Natural killer cell (primary cell): ENCODE data around the gene CAPN5. TPM values are rescaled to one million over a fixed set of nuclear protein-coding genes. Genes with fewer than 3 reads are reported as not detected.

Source experiments
- ATAC-seq, 3 donors: fragments of 150-1000 bp in 2 of 3; fragments of 200-7000 bp in 1 of 3; cut with Tn5 transposase; 1 replicate in 1 of 3; 2 replicates in 2 of 3; pipeline ENCODE4 v1.10.0; 2021; ENCODE audit warnings: mild to moderate bottlenecking in 2 of 3, moderate library complexity in 2 of 3
- DNase-seq, 2 donors: peaks; one replicate each; pipeline versions ENCODE4 v3.0.0 to v3.0.0-alpha.2; 2013 to 2021; ENCODE audit warnings: mixed read lengths in 1 of 2
- H3K27ac ChIP-seq: one replicate; pipeline ENCODE4 v1.5.1; 2013; ENCODE audit warnings: mild to moderate bottlenecking, low read length
- H3K27me3 ChIP-seq: one replicate; pipeline ENCODE4 v1.6.1; 2013; ENCODE audit warnings: low read length; ENCODE audit not compliant: control insufficient read depth, insufficient read depth
- H3K36me3 ChIP-seq: one replicate; pipeline ENCODE4 v1.6.1; 2013; ENCODE audit warnings: low read length; ENCODE audit not compliant: control insufficient read depth, insufficient read depth
- H3K4me1 ChIP-seq: one replicate; pipeline ENCODE4 v1.6.1; 2013; ENCODE audit warnings: low read length; ENCODE audit not compliant: control insufficient read depth, insufficient read depth
- H3K4me3 ChIP-seq: one replicate; pipeline ENCODE4 v1.5.1; 2013; ENCODE audit warnings: low read length
- H3K9me3 ChIP-seq: one replicate; pipeline ENCODE4 v1.6.1; 2013; ENCODE audit warnings: low read length; ENCODE audit not compliant: control insufficient read depth, insufficient read depth
- H3K27ac Mint-ChIP-seq, 2 donors: one replicate each; pipeline ENCODE4 v1.8.0; 2022; ENCODE audit warnings: mild to moderate bottlenecking in 2 of 2, mixed read lengths in 2 of 2, moderate library complexity in 1 of 2
- H3K27me3 Mint-ChIP-seq, 2 donors: one replicate each; pipeline ENCODE4 v1.8.0; 2022; ENCODE audit warnings: low read depth in 2 of 2, mixed read lengths in 2 of 2
- H3K36me3 Mint-ChIP-seq: one replicate; pipeline ENCODE4 v1.8.0; 2022; ENCODE audit warnings: mixed read lengths
- H3K4me1 Mint-ChIP-seq, 2 donors: one replicate each; pipeline ENCODE4 v1.8.0; 2022; ENCODE audit warnings: mixed read lengths in 2 of 2
- H3K4me3 Mint-ChIP-seq: one replicate; pipeline ENCODE4 v1.8.0; 2022; ENCODE audit warnings: mild to moderate bottlenecking, moderate library complexity, mixed read lengths
- H3K9me3 Mint-ChIP-seq, 2 donors: one replicate each; pipeline ENCODE4 v1.8.0; 2022; ENCODE audit warnings: mixed read lengths in 2 of 2
- CTCF ChIP-seq: fragments of 200-600 bp; IDR thresholded peaks from one replicate; pipeline ENCODE4 v1.8.0; 2022; ENCODE audit warnings: antibody characterized with exemption
- WGBS: methylation state at CpG from one replicate; pipeline ENCODE4 v1.1.7; 2013; ENCODE audit warnings: missing lambda C conversion rate; ENCODE audit not compliant: insufficient coverage; 5-methylcytosine and 5-hydroxymethylcytosine counted together
- intact Hi-C: fragments of 100-400 bp; cut with micrococcal nuclease; formaldehyde crosslinking; loops from one replicate; pipeline ENCODE4 v1.14.2; 2022
- total RNA-seq, 4 donors: library from RNA; stranded (reverse); fragments of 120-200 nt in 1 of 4; gene quantifications; one replicate each; pipeline versions ENCODE4 v1.2.3 to v1.2.4, GENCODE V29; 2013 to 2022

CAPN5 gene
- total RNA-seq, 3 donors from 2014 or later (not counting 1 experiment from before 2014, with no cell fraction given): 32.3 to 34.5 (median 34.3) TPM

DNA sequence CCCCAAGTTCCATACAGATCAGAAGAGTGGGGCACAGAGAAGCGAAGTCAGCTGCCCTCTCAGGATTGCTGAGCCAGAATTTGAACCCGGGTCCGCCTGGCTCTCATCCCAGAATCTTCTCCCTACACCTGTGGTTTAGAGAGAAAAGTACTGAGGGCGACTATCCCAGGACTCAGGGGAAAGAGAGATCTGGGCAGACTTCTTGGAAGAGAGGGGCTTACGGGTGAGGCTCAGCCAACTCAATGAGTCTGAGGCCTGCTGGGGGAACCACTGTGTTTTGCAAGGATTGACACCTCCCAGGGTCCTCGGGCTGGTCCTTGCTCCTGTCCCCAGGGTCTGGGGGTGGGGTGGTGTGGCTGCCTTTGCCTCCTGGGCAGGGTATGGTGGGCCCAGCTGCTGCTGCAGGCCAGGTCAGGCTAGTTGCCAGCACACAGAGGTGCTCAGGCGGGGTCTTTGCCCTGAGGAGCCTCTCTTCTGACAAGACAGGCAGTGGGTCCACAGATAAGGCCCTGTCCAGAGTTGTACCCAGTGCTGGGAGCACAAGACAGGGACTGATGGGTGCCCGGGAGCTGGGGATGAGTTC, 1.2 kb downstream of the CAPN5 start:
- Histone ChIP-seq H3K27me3 (peaks cover 10% of the 10 kb centered on the region), H3K9me3 (no peaks in the 10 kb centered on the region), H3K36me3 (no peaks in the 10 kb centered on the region), H3K4me3 (no peak overlapping the region), H3K27ac (no peak overlapping the region), H3K4me1 (peaks cover 42% of the 10 kb centered on the region)
- H3K27me3 Mint-ChIP-seq: peaks cover 0 to 11% of the 10 kb centered on the region in 2 donors
- H3K36me3 Mint-ChIP-seq: no peaks in the 10 kb centered on the region
- intact Hi-C loops: no loop called here
- ATAC-seq (no peak), DNase-seq (no peak)
- peak overlapping the region; percentile 81 for H3K4me3 Mint-ChIP-seq
- H3K27ac Mint-ChIP-seq: peak overlapping the region; percentile 50 to 61
- TF ChIP-seq CTCF: no peak
- H3K9me3 Mint-ChIP-seq: no peaks in the 10 kb centered on the region
- 94% methylated on average over 6 of the region's 8 CpGs for WGBS
- H3K4me1 Mint-ChIP-seq: peaks cover 42 to 62% of the 10 kb centered on the region in 2 donors

DNA sequence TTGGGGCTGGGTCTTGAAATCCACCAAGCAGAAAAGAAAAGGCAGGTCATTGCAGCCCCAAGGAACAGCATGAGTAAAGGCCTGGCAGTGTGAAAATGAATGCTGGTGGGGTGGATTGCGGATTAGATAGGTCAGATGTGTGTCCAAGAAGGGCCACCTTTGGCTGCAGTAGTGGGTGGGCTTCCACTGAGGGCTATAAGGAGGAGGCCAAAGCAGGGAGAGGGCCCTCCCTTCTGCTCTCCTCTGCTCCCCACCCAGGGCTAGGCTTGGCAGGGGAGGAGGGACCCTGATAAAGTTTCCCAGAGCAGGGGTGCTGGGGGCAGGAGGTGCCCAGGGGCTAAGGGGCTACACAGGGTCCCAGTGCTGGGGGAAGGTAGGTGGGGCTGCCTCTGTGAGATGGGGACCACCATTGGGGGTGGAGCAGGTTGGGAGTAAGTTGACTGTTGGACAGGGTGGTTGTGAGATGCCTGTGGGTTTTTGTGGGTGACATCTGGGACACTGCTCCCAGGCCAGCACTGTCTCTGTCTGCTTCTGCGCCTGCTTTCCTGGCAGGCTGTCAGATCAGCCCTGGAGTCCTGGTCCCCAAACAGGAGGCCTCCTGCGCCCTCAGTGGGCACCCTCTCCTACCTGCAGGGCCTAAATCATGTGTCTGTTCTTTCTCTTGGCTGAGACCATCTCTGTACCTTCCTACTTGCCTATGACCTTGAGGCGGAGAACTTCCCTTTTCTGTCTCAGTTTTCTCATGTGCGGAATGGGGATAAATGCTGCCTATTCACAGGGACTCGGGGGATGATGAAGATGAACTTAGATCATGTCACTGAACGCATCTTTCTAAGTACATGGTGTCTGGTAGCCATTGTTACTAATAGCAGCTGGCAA, 1.9 kb downstream of the CAPN5 start:
- Mint-ChIP-seq H3K9me3 (no peaks in the 10 kb centered on the region), H3K27me3 (peaks cover 0 to 11% of the 10 kb centered on the region in 2 donors), H3K4me3 (peak overlapping the region; percentile 81), H3K36me3 (no peaks in the 10 kb centered on the region), H3K27ac (peak overlapping the region; percentile 50 to 61), H3K4me1 (peaks cover 50 to 70% of the 10 kb centered on the region in 2 donors)
- H3K27ac ChIP-seq: no peak overlapping the region
- no peak for ATAC-seq
- WGBS: 91% methylated on average over 7 of the region's 7 CpGs
- H3K27me3 ChIP-seq: peaks cover 10% of the 10 kb centered on the region
- no peak for TF ChIP-seq CTCF
- H3K4me3 ChIP-seq: no peak overlapping the region
- H3K9me3 ChIP-seq: no peaks in the 10 kb centered on the region
- intact Hi-C loops: no loop called here
- DNase-seq: no peak
- H3K4me1 ChIP-seq: peaks cover 50% of the 10 kb centered on the region
- H3K36me3 ChIP-seq: no peaks in the 10 kb centered on the region

DNA sequence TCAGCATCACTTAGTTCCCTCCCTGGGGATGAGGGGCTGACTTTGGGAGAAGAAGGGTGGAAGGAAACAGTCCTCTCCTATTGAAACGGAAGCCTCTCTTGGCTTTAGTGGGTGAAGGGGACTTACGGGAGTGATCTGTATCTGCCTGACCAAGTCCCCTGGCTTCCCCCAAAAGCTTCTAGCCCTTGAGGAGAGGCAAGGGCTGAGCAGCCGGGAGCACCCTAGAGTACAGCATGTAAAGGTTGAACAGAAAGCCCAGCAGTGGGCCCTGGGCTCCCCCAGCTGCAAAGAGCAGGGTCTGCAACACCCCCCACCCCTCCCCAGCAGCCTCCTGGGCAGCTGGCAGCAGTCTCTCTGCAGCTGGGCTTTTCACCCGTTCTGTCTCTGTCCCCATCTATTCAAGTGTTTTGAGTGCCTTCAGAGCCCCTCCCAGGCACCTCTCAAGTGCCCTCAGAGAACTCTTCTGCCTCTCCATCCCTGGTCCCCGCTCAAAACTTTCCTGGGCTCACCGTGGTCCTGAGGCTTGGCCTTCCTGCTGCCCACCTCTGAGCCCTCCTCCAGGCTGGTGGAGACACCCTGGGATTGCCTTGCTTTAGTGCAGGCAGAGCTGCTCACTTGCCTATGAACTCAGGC, 2.7 kb downstream of the CAPN5 start:
- Mint-ChIP-seq H3K27ac (no peak overlapping the region), H3K4me3 (peak overlapping the region; percentile 81), H3K27me3 (peaks cover 0 to 11% of the 10 kb centered on the region in 2 donors), H3K9me3 (no peaks in the 10 kb centered on the region), H3K4me1 (peaks cover 56 to 77% of the 10 kb centered on the region in 2 donors), H3K36me3 (no peaks in the 10 kb centered on the region)
- ATAC-seq (no peak), DNase-seq (no peak)
- Histone ChIP-seq H3K9me3 (no peaks in the 10 kb centered on the region), H3K36me3 (no peaks in the 10 kb centered on the region), H3K4me1 (peaks cover 57% of the 10 kb centered on the region), H3K27ac (no peak overlapping the region), H3K27me3 (peaks cover 10% of the 10 kb centered on the region), H3K4me3 (no peak overlapping the region)
- no peak for TF ChIP-seq CTCF
- WGBS: 90% methylated on average over 6 of the region's 6 CpGs
- intact Hi-C loops: no loop called here
